Hepatocyte (in vitro differentiated cells): Measurements from ENCODE around the gene RGMB.

Experiments
- CTCF ChIP-seq: fragments of 200-600 bp; sonication (generic); IDR thresholded peaks from 2 replicates; pipeline ENCODE4 v1.5.1; 2016; ENCODE audit warnings: antibody characterized with exemption, mild to moderate bottlenecking; ENCODE audit not compliant: poor library complexity
- EZH2 ChIP-seq: fragments of 200-600 bp; sonication (generic); IDR thresholded peaks from 2 replicates; pipeline ENCODE4 v1.6.1; 2016; ENCODE audit warnings: antibody characterized with exemption, mild to moderate bottlenecking, borderline replicate concordance

- TF ChIP-seq EZH2 (no peak), CTCF (no peak)
Measured at GRCh38 chr5:98793223-98793622, 19.8 kb downstream of the RGMB start.
